IPS-NIHi7 (cell line): ENCODE measurements around the gene PPP2R2B.

Experiments
- DNase-seq: peaks from one replicate; pipeline ENCODE4 v3.0.0; 2012; ENCODE audit warnings: mixed read lengths; ENCODE audit errors: extremely low spot score

PPP2R2B gene

GRCh38 chr5:146878476-146879172 lies at the start of gene PPP2R2B:
PPP2R2B (minus strand) TSS chr5:146878757.
- peak; percentile 70 for DNase-seq

GRCh38 chr5:146924132-146924531 lies 45.6 kb upstream of the PPP2R2B start:
- no peak for DNase-seq

GRCh38 chr5:146921225-146921624 lies 42.7 kb upstream of the PPP2R2B start:
- no peak for DNase-seq

GRCh38 chr5:146920351-146920881 lies 41.9 kb upstream of the PPP2R2B start:
- no peak for DNase-seq

DNA sequence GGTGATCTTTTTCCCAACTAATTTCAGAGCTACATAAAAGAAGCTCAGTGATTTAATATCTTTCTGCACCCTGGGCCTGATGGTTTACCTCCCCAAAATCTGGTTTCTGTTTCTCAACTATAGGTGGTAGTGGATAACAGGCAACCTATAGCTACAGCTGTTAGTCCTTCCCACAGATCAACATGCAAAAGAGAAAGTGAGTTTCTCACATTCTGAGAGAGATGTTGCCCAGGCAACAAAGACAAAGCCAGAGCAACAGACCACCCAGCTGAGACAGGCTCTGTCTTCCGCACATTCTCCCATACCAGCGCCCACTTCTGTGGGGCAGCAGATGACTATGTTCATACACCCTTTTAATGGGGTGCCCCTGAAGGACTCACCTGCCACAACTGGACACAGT lies 40.7 kb upstream of the PPP2R2B start:
- peak; percentile 35 for DNase-seq

DNA sequence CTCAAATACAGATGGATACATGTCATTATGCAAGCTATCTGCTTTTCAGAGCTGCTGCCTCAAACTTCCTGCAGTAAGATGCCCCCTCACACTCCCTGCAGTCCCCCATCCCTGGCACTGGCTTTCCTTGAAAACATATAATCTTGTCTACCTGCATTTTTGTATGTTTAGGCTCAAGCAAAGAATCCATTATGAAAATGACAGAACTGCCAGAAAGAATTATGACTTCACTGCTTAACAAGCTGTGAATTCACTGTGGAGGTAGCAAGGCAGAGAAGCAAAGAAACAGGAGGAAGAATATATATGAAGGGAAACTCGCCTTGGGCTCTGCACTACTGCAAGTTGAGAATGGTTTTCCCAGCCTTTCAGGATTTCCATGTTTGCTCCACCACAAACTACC lies 39.4 kb upstream of the PPP2R2B start:
- DNase-seq: no peak

DNA sequence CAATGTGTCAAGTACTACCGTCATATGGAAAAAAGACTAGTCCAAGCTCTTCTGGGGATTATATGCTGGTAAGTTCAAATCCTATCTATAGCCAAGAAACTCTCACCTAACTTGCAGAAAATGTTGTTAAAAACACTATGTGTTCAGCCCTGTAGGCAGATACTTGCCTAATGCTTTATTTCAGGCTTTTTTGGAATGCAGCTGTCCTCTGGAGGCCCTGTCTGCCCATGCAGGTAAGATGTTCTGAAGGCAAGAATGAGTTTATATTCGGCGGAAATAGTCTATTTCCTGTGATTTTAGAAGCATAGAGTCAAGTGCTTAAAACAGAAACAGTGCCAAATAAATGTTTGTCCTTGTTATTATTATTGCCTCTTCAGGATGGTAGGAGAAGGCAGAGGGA lies 34.3 kb upstream of the PPP2R2B start:
- no peak for DNase-seq

GRCh38 chr5:146910239-146910638 lies 31.7 kb upstream of the PPP2R2B start:
- DNase-seq: no peak

DNA sequence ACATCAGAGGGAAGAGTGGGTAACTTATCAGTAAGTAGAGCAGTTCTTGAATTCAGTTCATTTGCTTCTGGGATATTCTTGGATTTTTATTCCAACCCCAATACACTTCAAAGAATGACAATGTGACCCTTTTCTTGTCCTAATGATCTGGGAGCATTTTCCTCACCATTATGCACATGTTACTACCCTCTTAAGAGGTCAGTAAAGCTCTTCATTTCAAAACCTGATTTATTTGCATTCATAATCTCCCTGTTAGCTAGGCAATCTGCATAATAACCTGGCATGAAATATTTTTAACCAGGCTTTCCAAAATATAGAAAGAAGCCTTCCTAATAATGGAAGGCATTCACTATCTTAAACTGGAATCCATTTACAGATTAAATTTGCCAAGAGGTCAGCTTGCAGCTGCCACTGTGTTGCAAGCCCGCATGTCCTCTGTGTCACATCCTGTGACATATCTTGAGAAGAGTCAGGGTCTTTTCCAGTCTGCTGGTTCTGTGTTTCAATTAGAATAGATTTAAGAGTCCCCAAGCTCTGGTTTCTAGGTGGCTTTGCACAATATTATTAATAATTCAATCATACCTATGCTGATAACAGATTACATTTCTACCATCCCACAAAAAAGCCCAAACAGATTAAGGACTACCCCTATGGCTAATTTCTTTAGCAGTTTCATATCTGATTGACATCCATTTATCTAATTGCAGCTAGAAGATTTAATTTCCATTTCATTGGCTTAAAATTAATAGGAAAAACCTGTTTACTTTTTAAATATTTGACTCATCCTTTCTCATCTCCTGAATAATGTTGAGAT lies 30.9 kb upstream of the PPP2R2B start:
- no peak for DNase-seq

DNA sequence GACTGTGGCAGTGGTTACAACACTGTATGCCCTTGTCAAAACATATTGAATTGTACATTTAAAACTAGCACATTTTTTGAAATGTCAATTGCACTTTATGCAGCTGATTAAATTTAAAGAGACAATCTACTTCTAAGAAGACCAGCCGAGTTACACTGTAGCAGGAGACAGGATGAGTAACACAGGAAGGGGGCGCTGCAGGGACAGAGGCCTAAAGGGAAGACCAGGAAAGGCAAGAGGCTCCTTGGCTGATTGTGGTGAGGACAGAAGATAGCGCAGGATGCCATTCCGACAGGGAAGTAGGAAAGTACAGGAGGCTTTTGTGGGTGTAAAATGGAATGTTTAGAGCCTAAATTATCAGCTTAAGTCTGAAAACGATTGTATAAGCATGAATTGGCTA lies 28.2 kb upstream of the PPP2R2B start:
- DNase-seq: peak; percentile 84

DNA sequence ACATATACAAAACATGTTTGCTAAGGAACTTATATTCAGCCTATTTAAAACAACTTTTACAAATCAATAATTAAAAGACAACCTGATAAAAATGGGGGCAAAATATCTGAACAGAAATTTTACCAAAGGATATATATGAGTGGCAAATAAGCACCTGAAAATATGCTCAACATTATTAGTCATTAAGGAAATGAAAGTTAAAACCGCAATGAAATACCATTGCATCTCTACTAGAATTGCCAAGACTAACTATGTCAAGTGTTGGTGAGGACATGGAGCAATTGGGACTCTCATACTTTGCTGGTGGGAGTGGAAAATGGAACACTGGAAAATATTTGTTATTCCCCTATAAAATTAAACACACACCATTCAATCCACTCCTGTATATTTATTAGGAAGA lies 26.3 kb upstream of the PPP2R2B start:
- no peak for DNase-seq

GRCh38 chr5:146903789-146904188 lies 25.2 kb upstream of the PPP2R2B start:
- no peak for DNase-seq

- no peak for DNase-seq
Observed at GRCh38 chr5:146902471-146902870, 23.9 kb upstream of the PPP2R2B start.

- no peak for DNase-seq
Observed at GRCh38 chr5:146897061-146897460, 18.5 kb upstream of the PPP2R2B start.

DNA sequence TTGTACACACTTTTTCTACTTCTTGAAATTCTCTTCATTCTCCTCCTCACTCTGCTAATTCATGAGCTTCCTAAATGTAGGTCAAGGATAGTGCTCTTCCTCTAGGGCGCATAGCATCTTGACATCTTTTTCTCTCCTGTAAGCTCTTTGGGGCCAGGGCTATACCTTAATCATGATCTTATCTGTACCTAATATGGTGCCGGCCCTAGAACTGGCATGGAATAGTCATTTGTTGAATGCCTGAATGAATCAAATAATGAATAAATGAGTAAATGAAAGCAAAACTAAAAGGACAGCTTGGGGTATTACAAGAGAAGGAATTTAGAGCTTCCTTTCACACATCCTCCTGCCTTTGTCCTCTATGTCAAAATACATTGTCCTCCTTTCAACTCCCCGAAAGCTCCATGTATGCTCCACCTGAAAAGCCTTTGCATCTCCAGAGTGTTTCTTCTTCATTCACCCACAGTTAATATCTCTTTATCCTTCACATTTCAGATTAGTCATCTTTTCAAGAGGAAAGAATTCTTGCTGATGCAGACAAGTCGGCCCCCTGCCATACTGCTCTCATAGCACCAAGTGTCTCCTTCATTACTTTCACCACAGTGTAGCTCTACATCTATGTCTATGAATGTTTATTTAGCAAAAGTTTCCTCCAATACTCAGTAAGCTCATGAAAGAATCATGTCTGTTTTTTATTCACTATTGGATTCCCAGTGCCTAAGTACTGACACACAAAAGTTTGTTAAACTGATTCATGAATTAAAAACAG lies 16.4 kb upstream of the PPP2R2B start:
- no peak for DNase-seq

GRCh38 chr5:146893991-146894390 lies 15.4 kb upstream of the PPP2R2B start:
- no peak for DNase-seq

GRCh38 chr5:146892231-146892630 lies 13.7 kb upstream of the PPP2R2B start:
- DNase-seq: no peak

GRCh38 chr5:146891511-146891910 lies 13.0 kb upstream of the PPP2R2B start:
- DNase-seq: no peak

- DNase-seq: no peak
Observed at GRCh38 chr5:146890731-146891440, 12.3 kb upstream of the PPP2R2B start.

GRCh38 chr5:146890066-146890465 lies 11.5 kb upstream of the PPP2R2B start:
- DNase-seq: no peak

GRCh38 chr5:146889169-146889568 lies 10.6 kb upstream of the PPP2R2B start:
- DNase-seq: no peak
